Measurements from ENCODE around the gene SERGEF. TPM values are rescaled to one million over a fixed set of nuclear protein-coding genes. Genes with fewer than 3 reads are reported as not detected.

The SERGEF gene
- total RNA-seq, 1 donor from 2014 or later, result 17.6 TPM

GRCh38 chr11:17798253-17798652 is 214.6 kb downstream of the SERGEF start:
- Histone ChIP-seq H3K27ac (ENCODE audit: low read depth, low read length) (no peak overlapping the region), H2AFZ (ENCODE audit: low read depth, low read length) (no peak overlapping the region), H3K4me2 (ENCODE audit: low read length) (no peak overlapping the region), H3K4me3 (ENCODE audit: insufficient read depth, low read depth, low read length) (no peak overlapping the region), H3K4me1 (ENCODE audit: insufficient read depth, low read length) (no peaks in the 10 kb centered on the region), H3K36me3 (ENCODE audit: insufficient read depth, low read length) (no peaks in the 10 kb centered on the region), H4K20me1 (ENCODE audit: insufficient read depth, low read length) (no peaks in the 10 kb centered on the region), H3K9ac (ENCODE audit: low read length) (no peak overlapping the region), H3K79me2 (ENCODE audit: insufficient read depth, low read length) (no peaks in the 10 kb centered on the region), H3K9me3 (ENCODE audit: insufficient read depth, low read depth, low read length) (no peaks in the 10 kb centered on the region), H3K27me3 (ENCODE audit: insufficient read depth, low read length) (no peaks in the 10 kb centered on the region)
- Mint-ChIP-seq H3K4me1 (ENCODE audit: low read depth, unreplicated experiment) (no peaks in the 10 kb centered on the region), H3K27ac (ENCODE audit: unreplicated experiment) (no peak overlapping the region), H3K36me3 (ENCODE audit: low read depth, unreplicated experiment) (no peaks in the 10 kb centered on the region), H3K27me3 (ENCODE audit: low read depth, unreplicated experiment) (peaks cover 3% of the 10 kb centered on the region), H3K9me3 (ENCODE audit: unreplicated experiment) (no peaks in the 10 kb centered on the region), H3K4me3 (ENCODE audit: unreplicated experiment) (no peak overlapping the region)
- DNase-seq (ENCODE audit: low read depth) (no peak), FAIRE-seq (no peak)
- no peak for TF ChIP-seq CTCF (IDR thresholded peaks at IDR 0.05; ENCODE audit: insufficient read depth, low read depth, low read length)
- TF ChIP-seq EZH2 (IDR thresholded peaks at IDR 0.05; ENCODE audit: insufficient read depth, low read length), result no peak

- Histone ChIP-seq H3K4me1 (ENCODE audit: insufficient read depth, low read length) (no peaks in the 10 kb centered on the region), H3K9ac (ENCODE audit: low read length) (no peak overlapping the region), H3K9me3 (ENCODE audit: insufficient read depth, low read depth, low read length) (no peaks in the 10 kb centered on the region), H3K79me2 (ENCODE audit: insufficient read depth, low read length) (no peaks in the 10 kb centered on the region), H2AFZ (ENCODE audit: low read depth, low read length) (no peak overlapping the region), H3K4me3 (ENCODE audit: insufficient read depth, low read depth, low read length) (no peak overlapping the region), H4K20me1 (ENCODE audit: insufficient read depth, low read length) (no peaks in the 10 kb centered on the region), H3K4me2 (ENCODE audit: low read length) (no peak overlapping the region), H3K36me3 (ENCODE audit: insufficient read depth, low read length) (no peaks in the 10 kb centered on the region), H3K27me3 (ENCODE audit: insufficient read depth, low read length) (no peaks in the 10 kb centered on the region), H3K27ac (ENCODE audit: low read depth, low read length) (no peak overlapping the region)
- TF ChIP-seq EZH2 (IDR thresholded peaks at IDR 0.05; ENCODE audit: insufficient read depth, low read length), result no peak
- no peak for TF ChIP-seq CTCF (IDR thresholded peaks at IDR 0.05; ENCODE audit: insufficient read depth, low read depth, low read length)
- no peak overlapping the region for H3K27ac Mint-ChIP-seq (ENCODE audit: unreplicated experiment)
- FAIRE-seq, result no peak
- no peaks in the 10 kb centered on the region for H3K36me3 Mint-ChIP-seq (ENCODE audit: low read depth, unreplicated experiment)
- no peak overlapping the region for H3K4me3 Mint-ChIP-seq (ENCODE audit: unreplicated experiment)
- no peaks in the 10 kb centered on the region for H3K4me1 Mint-ChIP-seq (ENCODE audit: low read depth, unreplicated experiment)
- H3K27me3 Mint-ChIP-seq (ENCODE audit: low read depth, unreplicated experiment), result peaks cover 3% of the 10 kb centered on the region
- no peak for DNase-seq (ENCODE audit: low read depth)
- no peaks in the 10 kb centered on the region for H3K9me3 Mint-ChIP-seq (ENCODE audit: unreplicated experiment)
Measured at GRCh38 chr11:17796154-17796553, 216.7 kb downstream of the SERGEF start.

GRCh38 chr11:17794981-17795380 is 217.9 kb downstream of the SERGEF start:
- no peaks in the 10 kb centered on the region for H3K4me1 ChIP-seq (ENCODE audit: insufficient read depth, low read length)
- Mint-ChIP-seq H3K4me1 (ENCODE audit: low read depth, unreplicated experiment) (no peaks in the 10 kb centered on the region), H3K4me3 (ENCODE audit: unreplicated experiment) (no peak overlapping the region), H3K9me3 (ENCODE audit: unreplicated experiment) (no peaks in the 10 kb centered on the region), H3K27me3 (ENCODE audit: low read depth, unreplicated experiment) (peaks cover 3% of the 10 kb centered on the region), H3K36me3 (ENCODE audit: low read depth, unreplicated experiment) (no peaks in the 10 kb centered on the region), H3K27ac (ENCODE audit: unreplicated experiment) (no peak overlapping the region)
- DNase-seq (ENCODE audit: low read depth) (no peak), FAIRE-seq (no peak)
- H3K36me3 ChIP-seq (ENCODE audit: insufficient read depth, low read length), result no peaks in the 10 kb centered on the region
- no peak overlapping the region for H3K27ac ChIP-seq (ENCODE audit: low read depth, low read length)
- H3K9ac ChIP-seq (ENCODE audit: low read length), result no peak overlapping the region
- H3K4me2 ChIP-seq (ENCODE audit: low read length), result no peak overlapping the region
- no peaks in the 10 kb centered on the region for H3K27me3 ChIP-seq (ENCODE audit: insufficient read depth, low read length)
- no peaks in the 10 kb centered on the region for H3K79me2 ChIP-seq (ENCODE audit: insufficient read depth, low read length)
- TF ChIP-seq EZH2 (IDR thresholded peaks at IDR 0.05; ENCODE audit: insufficient read depth, low read length), result no peak
- TF ChIP-seq CTCF (IDR thresholded peaks at IDR 0.05; ENCODE audit: insufficient read depth, low read depth, low read length), result no peak
- no peak overlapping the region for H3K4me3 ChIP-seq (ENCODE audit: insufficient read depth, low read depth, low read length)
- no peaks in the 10 kb centered on the region for H3K9me3 ChIP-seq (ENCODE audit: insufficient read depth, low read depth, low read length)
- H2AFZ ChIP-seq (ENCODE audit: low read depth, low read length), result no peak overlapping the region
- H4K20me1 ChIP-seq (ENCODE audit: insufficient read depth, low read length), result no peaks in the 10 kb centered on the region

Measured in astrocyte (in vitro differentiated cells and primary cell).